GM18873 (cell line): ENCODE data around the gene PDCD1.

Experiments
- ATAC-seq: cut with Tn5 transposase; IDR thresholded peaks from one replicate; pipeline ENCODE4 v1.9.1; 2021; ENCODE audit warnings: mild to moderate bottlenecking, moderate library complexity, moderate number of reproducible peaks; ENCODE audit not compliant: unreplicated experiment, low FRiP score

The PDCD1 gene

DNA sequence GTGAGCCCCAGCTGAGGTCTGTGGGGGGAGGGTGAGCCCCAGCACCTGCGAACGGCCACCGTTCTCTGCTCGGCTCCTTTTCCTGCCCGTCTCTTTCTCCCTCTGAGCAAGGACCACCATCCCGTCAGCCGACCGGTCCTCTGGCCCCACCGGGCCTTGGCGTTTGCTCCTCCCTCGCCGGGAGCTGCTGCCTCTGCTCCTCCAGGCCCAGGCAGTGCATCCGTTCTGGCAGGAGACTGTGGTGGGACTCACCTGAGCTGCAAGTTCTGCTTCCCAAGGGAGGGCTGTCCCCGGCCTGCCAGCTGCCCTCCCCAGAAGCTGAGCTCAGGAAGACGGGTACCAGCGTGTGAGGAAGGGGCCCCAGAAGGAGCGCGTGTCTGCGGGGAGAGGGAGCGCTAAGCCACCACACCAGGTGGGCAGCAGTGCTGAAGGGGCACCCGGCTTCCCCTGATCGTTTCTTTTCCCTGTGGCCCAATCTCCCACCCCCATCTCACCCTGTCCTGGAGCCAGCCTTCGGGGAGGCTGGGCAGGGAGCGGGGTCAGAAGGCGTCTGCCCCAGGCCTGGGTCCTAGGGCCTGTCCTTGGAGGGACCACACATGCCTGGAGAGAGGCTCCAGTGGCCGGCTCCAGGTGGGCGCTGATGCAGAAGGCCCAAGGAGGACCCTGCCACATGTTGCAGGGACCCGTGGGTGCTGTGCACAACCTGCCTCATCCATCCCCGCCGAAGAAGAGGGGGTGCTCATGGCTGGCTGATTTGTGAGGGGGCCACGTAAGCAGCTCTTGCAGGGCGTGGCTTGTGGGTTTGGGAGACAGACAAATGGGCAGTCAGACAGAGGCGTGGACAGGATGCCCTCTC lies 8.3 kb upstream of the PDCD1 start:
- ATAC-seq = no peak

DNA sequence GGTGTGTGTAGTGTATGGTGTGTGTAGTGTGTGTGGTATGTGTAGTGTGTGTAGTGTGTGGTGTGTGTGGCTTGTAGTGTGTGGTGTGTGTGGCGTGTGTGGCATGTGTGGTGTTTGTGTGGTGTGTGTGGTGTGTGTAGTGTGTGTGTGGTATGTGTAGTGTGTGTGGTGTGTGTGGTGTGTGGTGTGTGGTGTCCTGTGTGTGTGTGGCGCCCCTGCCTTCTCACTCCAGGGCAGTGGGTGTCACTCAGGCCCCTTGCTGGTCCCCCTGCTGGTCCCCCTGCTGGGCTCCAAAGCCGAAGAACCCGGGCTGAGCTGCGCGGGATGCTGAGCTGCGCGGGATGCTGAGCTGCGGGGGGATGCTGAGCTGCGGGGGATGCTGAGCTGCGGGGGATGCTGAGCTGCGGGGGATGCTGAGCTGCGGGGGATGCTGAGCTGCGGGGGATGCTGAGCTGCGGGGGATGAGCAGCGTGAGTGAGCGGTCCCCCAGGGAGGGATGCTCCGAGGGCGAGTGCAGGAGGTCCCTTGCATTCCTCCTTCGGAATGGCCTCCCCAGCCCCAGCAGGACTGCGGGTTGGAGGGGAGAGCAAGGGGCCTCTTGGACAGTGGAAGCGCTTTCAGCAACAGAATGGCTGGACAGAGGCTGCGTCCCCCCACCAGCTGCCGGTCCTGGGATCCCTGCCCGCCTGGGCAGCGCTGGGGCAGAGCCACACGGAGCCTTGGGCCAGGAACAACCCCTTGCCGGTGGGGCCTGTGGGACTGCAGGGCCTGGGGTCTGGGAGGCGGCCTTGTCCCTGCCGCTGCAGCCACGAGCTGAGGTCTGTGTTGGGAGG lies 7.5 kb upstream of the PDCD1 start:
- ATAC-seq = no peak

DNA sequence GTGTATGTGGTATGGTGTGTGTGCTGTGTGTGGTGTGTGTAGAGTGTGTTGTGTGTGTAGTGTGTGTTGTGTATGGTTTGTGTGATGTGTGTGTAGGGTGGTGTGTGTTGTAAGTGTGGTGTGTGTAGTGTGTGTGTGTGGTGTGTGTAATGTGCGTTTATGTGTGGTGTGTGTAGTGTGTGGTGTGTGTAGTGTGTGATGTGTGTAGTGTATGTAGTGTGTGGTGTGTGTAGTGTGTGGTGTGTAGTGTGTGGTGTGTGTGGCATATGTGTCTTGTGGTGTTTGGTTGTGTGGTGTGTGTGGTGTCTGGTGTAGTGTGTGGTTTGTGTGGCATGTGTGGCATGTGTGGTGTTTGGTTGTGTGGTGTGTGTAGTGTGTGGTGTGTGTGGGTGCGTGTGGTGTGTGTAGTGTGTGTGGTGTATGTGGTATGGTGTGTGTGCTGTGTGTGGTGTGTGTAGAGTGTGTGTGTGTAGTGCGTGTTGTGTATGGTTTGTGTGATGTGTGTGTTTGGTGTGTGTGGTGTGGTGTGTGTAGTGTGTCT lies 6.8 kb upstream of the PDCD1 start:
- ATAC-seq = no peak

DNA sequence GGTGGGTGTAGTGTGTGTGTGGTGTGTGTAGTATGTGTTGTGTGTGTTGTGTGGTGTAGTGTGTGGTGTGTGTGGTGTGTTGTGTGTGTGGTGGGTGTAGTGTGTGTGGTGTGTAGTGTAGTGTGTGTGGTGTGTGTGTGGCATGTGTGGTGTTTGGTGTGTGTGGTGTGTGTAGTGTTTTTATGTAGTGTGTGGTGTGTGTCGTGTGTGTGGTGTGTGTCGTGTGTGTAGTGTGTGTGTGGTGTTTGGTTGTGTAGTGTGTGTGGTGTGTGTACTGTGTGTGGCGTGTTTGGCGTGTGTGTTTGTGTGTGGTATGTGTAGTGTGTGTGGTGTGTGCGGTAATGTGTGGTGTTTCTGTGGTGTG lies 6.1 kb upstream of the PDCD1 start:
- ATAC-seq = no peak

DNA sequence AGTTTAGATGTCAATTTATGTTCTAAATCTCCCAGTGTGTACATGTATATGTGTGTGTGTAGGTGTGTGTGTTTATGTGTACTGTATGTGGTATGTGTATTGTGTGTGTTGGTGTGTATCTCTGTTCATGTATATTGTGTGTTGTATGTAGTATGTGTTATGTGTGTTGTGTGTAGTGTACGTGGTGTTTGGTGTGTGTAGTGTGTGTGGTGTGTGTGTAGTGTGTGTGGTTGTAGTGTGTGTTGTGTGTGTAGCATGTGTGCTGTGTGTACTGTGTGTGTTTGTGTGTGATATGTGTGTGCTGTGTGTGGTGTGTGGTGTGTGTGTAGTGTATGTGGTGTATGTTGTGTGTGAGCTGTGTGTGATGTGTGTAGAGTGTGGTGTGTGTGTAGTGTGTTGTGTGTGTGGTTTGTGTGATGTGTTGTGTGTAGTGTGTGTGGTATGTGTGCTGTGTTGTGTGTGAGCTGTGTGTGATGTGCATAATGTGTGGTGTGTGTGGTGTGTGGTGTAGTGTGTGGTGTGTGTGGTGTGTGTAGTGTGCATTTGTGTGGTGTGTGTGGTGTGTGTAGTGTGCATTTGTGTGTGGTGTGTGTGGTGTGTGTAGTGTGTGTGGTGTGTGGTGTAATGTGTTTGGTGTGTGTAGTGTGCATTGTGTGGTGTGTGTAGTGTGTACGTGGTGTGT lies 5.6 kb upstream of the PDCD1 start:
- no peak for ATAC-seq

DNA sequence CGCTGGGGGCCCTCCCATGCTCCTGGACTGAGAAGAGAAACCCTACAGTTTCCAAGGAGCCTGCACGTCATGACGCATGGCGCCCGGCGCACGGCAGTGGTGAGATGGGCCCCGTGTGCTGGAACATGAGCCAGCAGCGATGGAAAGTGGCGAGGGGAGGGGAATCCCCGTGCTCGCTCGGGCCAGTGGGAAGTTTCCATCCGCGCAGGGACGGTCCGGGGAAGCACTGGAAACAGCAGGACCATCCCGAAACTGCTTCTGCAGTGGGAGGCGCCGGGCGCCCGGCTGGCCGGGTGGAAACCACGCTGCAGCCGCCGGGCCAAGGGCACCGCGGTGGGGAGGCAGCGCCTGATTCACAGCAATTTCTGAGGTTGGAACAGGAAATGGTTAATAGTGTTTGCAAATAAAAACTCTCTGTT lies 4.9 kb upstream of the PDCD1 start:
- ATAC-seq = no peak

DNA sequence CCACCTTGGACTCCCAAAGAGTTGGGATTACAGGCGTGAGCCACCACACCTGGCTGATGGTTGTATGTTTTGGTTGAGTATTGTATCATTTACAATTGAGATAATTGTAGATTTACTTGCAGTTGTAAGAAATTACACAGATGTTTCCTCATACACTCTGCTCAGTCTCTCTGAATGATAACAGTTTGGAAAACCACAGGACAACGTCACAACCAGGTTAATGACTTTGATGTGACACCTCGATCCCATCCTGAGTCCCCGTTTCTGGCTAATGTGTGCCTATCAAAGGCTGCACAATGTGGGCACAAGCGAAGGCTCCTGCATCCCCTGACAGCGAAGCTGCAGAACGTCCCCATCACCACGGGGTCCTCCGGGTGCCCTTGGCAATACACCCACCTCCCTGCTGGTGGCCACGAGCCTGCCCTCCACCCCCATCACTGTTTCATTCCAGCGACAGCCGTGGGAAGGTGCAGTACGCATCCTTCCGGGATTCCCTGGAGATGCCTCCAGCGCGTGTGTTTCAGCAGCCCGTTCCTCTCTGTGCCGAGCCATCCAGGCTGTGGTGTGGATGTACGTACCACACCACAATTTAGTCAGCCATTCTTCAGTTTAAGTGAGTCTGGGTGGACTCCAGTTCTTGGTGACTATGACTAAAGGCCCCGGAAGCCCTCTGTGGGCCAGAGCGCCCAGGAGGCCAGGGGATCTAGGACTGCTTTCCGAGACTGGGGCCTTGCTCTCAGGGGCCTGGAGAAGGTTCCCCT lies 4.3 kb upstream of the PDCD1 start:
- ATAC-seq = no peak

DNA sequence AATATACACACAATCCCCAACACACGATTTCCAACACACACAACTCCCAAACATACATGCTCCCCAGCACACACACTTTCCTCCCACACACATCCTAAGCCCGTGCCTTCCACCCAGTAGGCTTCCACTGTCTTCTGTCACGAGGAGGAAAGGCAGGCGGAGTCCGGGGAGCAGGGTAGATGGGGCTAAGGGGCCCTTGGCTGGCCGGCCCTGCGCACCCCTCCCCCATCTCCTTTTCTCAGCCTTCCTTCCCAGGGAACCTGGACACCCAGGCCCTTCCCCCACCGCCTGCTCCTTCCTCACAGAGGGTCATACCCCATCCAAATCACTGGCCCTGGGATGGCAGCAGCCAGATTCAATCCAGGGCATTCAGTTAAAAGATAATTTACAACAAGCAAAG lies 3.4 kb upstream of the PDCD1 start:
- no peak for ATAC-seq

DNA sequence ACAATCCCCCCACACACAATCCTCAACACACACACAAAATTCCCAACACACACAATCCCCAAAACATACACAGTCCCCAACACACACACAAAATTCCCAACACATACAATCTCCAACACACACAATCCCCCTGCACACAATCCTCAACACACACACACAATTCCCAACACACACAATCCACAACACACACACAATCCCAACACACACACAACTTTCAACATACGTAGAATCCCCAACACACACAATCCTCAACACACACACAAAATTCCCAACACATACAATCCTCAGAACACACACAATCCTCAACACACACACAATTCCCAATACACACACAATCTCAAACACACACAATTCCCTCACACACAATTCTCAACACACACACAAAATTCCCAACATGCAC lies 2.6 kb upstream of the PDCD1 start:
- ATAC-seq = no peak

DNA sequence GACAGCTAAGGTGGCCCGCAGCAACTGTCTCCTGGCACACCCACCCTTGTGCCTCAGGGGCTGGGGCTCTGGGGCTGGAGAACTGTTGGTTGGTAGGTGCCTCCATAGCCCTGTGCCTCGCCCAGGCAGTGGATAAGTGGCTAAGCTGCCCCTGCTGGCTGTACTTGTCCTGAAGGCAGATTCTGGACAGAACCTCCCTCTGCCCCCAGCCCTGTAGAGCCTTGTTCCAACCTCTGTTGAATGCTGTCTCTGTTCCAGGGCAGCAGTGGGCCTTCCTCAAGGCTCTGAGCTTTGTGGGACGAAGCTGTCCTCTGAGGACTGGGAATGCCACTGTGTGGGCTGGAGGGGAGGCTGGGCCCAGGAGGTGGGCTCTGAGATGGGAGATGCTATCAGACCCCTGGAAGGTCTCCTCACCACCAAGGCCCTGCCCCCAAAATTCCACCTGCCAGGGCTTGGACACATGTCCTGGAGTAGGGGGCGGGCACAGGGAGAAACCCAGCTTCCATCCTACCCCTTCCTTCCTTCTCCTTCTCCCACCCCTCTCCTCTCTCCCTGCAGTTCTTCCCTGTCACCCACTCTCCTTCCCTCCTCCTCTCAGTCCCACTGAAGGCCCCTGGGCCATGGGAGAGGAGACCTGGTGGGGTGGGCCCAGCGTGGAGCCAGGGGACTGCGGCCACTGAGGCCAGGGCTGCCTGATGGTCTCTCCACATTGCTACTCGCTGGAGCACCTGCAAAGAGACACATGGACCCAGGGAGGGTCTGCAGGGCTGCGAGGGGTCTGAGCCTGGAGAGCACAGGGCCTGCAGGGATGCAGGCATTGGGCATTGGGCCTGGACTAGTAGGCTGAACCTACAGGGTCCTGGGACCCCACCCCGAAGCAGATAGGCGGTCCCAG lies 1.7 kb upstream of the PDCD1 start:
- no peak for ATAC-seq

DNA sequence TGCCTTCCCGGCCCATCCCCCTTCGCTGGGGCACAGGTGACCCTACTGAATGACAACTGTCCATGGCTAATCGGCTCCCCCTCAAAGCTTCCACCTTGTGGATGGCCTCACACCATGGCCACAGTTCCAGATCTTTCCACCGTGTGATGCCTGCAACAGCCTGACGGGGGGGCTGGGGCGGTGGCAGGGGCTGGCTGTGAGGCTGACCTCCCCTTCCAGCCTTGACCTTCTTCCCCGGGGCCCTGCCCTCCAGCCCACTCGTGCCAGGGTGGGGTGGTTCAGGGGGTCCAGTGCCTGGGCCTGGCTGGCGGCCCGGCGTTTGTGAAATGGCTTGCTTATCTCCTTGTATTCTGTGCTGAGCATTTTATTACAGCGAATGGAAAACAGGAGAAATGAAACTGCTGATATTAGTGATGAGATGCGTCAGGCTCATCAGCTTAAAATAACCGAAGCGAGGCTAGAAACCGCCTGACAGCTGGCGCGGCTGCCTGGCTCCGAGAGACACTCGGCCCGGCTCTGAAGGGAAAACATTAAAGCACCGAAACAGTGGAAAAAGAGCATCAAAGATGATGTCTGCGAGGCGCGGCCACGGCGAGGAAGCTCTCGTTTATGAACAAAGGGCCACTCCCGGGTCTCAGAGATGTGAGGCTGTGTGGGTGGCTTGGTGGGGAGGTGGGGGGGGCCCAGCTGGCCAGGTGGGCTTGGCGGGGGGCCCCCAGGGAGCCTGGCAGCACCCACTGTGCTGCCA lies 916 bp upstream of the PDCD1 start:
- no peak for ATAC-seq

DNA sequence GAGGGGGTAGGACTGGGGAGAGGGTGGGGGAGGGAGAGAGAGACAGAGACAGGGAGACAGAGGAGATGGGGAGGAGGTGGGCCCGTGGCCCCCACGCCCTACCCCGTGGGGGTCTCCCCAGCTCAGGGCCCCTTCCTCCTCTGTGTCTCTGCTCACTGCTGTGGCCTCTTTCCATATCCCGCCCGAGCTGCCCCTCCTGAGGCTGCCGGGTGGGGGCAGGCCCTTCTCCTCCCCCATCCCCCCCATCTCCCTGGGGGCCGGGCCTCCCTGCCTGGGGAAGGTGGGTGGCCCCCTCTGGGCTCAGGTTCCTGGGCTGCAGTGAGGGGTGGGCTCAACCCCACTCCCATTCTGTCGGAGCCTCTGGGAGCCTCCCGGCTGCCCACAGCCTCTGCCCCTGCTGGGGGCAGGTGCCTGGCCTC lies 332 bp upstream of the PDCD1 start:
- no peak for ATAC-seq

DNA sequence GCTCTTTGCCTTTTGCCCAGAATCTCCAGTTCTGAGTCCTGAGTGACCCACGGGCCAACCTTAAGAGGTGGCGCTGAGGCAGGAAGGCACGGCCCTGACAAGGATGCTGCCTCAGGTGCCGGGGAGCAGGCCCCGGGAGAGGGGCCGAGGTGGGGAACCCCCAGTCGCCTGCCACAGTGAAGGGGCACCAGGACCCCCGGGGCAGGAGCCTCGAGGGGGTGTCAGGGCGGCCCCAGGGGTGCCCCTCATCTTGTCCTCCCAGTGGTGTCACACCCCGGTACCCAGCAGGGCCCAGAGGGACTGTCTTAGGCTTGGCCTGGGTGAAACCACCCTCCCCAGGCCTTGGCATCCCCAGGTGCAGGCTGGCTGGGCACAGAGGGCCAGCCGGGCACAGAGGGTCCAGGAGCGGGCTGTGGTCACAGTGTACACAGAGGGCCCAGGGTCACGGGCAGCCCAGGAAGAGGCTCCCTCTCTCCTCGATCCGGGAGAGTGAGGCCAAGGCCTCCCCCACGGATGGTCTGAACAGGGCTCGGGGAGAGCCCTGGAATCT lies 1.0 kb downstream of the PDCD1 start:
- no peak for ATAC-seq

DNA sequence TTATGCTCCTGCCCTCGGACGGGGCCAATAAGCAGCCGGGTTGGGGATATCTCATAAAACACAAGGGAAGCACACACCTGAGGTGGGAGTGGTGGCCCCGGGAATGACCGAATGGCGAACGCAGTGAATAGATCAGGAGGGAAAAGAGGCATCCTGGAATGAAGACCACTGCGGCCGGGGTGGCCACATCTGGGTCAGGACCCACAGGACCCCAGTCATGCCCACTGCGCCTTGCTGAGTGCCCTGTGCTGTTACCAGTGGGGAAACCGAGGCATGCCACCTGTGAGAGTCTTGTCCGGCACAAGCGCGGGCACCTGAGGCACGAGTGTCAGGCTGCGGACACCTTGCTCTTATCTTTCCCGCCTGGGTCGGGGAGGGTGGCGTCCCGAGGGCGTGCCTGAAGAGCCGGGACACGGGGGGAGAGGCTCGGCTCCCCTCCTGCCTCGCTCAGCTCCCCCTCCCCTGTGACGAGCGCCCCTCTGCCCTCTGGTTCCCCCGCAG lies 1.6 kb downstream of the PDCD1 start:
- ATAC-seq = no peak

DNA sequence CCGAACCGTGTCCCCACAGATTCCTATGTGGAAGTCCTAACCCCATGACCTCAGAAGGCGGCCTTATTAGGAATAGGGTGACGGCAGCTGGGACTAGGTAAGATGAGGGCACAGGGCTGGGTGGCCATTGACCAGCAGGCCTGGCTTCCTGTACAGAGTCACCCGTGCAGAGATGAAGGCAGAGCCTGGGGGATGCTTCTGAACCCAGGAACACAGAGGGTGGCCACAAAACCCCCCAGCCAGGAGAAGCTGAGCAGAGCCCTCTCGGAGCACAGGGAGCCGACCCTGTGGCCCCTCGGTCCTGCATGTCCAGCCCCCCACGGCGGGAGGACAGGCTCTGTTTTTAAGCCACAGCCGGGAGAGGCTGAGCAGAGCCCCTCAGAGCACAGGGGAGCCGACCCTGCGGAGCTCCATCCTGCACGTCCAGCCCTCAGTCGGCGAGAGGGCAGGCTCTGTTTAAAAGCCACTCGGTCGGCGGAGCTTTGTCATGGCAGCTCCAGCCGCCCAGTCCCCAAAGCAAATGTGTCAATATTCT lies 2.7 kb downstream of the PDCD1 start:
- no peak for ATAC-seq

DNA sequence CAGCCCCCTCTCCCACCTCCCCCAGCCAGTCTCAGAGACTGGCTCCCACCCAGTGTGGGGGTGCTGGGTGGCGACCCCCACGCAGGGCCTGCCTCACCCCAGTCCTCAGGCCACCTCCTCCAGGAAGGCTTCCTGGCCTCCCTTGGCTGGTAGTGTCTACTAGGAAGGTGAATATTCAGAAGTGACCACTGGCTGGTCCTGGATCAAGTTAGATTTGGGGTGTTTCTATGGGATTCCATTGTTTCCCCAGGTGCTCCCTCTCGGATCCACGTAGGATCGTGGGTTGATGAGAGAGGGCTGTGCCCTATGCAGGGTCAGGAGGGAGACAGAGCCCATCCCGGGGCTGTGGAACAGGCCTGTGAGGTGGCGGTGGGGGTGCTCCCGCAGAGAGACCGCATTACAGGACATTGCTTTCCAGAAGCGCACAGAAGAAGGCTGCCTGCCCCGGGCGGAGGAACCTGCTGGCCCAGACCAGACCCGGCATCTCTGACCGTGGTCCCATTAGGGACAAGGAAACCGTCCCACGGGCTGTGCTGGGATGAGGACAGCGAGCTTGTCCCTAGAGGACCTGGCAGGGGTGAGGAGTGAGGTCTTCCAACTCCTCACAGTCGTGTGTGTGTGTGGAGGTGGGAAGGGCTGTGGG lies 3.3 kb downstream of the PDCD1 start:
- no peak for ATAC-seq
